K562 (cell line): Measurements from ENCODE around the gene SCN4B. TPM values are rescaled to one million over a fixed set of nuclear protein-coding genes. Genes with fewer than 3 reads are reported as not detected.

Experiments
- ATAC-seq: fragments of 200-7000 bp; cut with Tn5 transposase; 3 replicates; pipeline ENCODE4 v1.9.1; 2020; ENCODE audit warnings: moderate library complexity
- BruUV-seq: library from RNA; stranded (reverse); fragments of 400-500 nt; replicated peaks from 2 replicates; lab custom pipeline; 2021; lab: Mats Ljungman, UMichigan
- CTCF ChIA-PET: fragments of 300-600 bp; formaldehyde crosslinking; extraction: SDS; loops from one replicate; lab custom pipeline; 2021; ENCODE audit warnings: low intra/inter-chr PET ratio; lab: Yijun Ruan, JAX
- POLR2A ChIA-PET: fragments of 300-600, 350-650 bp; sonication (Branson Sonifier 250); formaldehyde crosslinking; extraction: SDS; loops from one replicate; lab custom pipeline; 2021; ENCODE audit warnings: antibody characterized with exemption, inconsistent platforms; lab: Yijun Ruan, JAX
- DNase-seq, 4 experiments: peaks; one replicate each; pipeline versions ENCODE4 v3.0.0 to v3.0.0-alpha.2; 2011 to 2018; ENCODE audit warnings: low spot score in 3 of 4, mixed read lengths in 3 of 4; ENCODE audit errors: extremely low read depth in 1 of 4
- FAIRE-seq: peaks from 2 replicates; lab custom pipeline; 2011; peaks lifted over from hg19 to GRCh38; lab: Jason Lieb, UNC
- H2AFZ ChIP-seq: 2 replicates; pipeline ENCODE4 v1.6.0; 2011; ENCODE audit warnings: low read depth, low read length, control low read depth, inconsistent platforms
- H3K27ac ChIP-seq: fragments of 200-600 bp; 3 replicates; pipeline ENCODE4 v1.8.0; 2011; ENCODE audit warnings: low read depth, mild to moderate bottlenecking, control low read depth, inconsistent platforms, low read length, moderate library complexity, mixed read lengths; ENCODE audit errors: extremely low read depth
- H3K27me3 ChIP-seq, 2 experiments: fragments of 300-600 bp in 1 of 2; 2 replicates in 1 of 2; 3 replicates in 1 of 2; pipeline versions ENCODE4 v1.6.0 to v1.8.0; 2011; ENCODE audit warnings: inconsistent platforms in 2 of 2, low read length in 2 of 2, mild to moderate bottlenecking in 1 of 2, mixed read lengths in 1 of 2, moderate library complexity in 1 of 2; ENCODE audit not compliant: control insufficient read depth in 2 of 2, insufficient read depth in 2 of 2
- H3K36me3 ChIP-seq: fragments of 300-600 bp; 3 replicates; pipeline ENCODE4 v1.8.0; 2011; ENCODE audit warnings: mild to moderate bottlenecking, low read length, inconsistent platforms; ENCODE audit not compliant: control insufficient read depth, insufficient read depth
- H3K4me1 ChIP-seq, 2 experiments: fragments of 200-600 bp in 1 of 2; replicated peaks in 1 of 2; 2 replicates in 1 of 2; 3 replicates in 1 of 2; pipeline versions ENCODE4 v1.5.1 to v1.8.0; 2011; ENCODE audit warnings: inconsistent platforms in 2 of 2, low read length in 2 of 2, mild to moderate bottlenecking in 1 of 2, mixed read lengths in 1 of 2, moderate library complexity in 1 of 2; ENCODE audit not compliant: control insufficient read depth in 2 of 2, insufficient read depth in 2 of 2
- H3K4me2 ChIP-seq: 2 replicates; pipeline ENCODE4 v1.6.1; 2011; ENCODE audit warnings: low read length, control low read depth, inconsistent platforms, mixed read lengths; ENCODE audit not compliant: insufficient read depth
- H3K4me3 ChIP-seq: fragments of 200-600 bp; sonication (generic), shearing (Covaris generic); 2 replicates; pipeline ENCODE4 v1.5.1; 2016; ENCODE audit warnings: control low read depth, inconsistent platforms
- H3K79me2 ChIP-seq: fragments of 200-600 bp; 3 replicates; pipeline ENCODE4 v1.8.0; 2011; ENCODE audit warnings: low read length, inconsistent platforms; ENCODE audit not compliant: control insufficient read depth, insufficient read depth
- H3K9ac ChIP-seq, 2 experiments: 2 replicates each; pipeline versions ENCODE4 v1.6.0 to v1.6.1; 2011; ENCODE audit warnings: low read depth in 2 of 2, low read length in 2 of 2, control low read depth in 1 of 2, inconsistent platforms in 1 of 2, mild to moderate bottlenecking in 1 of 2, mixed read lengths in 1 of 2; ENCODE audit not compliant: insufficient read depth in 1 of 2
- H3K9me1 ChIP-seq: one replicate; pipeline ENCODE4 v1.6.0; 2011; ENCODE audit warnings: inconsistent platforms, mild to moderate bottlenecking, low read length, moderate library complexity; ENCODE audit not compliant: control insufficient read depth, insufficient read depth
- H3K9me3 ChIP-seq: replicated peaks from 2 replicates; pipeline ENCODE4 v1.5.1; 2011; ENCODE audit warnings: low read depth, low read length, inconsistent platforms; ENCODE audit not compliant: control insufficient read depth, insufficient read depth
- H4K20me1 ChIP-seq: replicated peaks from 2 replicates; pipeline ENCODE4 v1.6.1; 2011; ENCODE audit warnings: low read length, inconsistent platforms, mixed read lengths; ENCODE audit not compliant: control insufficient read depth, insufficient read depth
- ARNT ChIP-seq, 2 experiments: fragments of 450-650 bp; IDR thresholded peaks; 2 replicates each; pipeline ENCODE4 v1.6.1; 2016; ENCODE audit warnings: mild to moderate bottlenecking in 1 of 2
- MCM3 ChIP-seq: fragments of 450-650 bp; IDR thresholded peaks from 2 replicates; pipeline ENCODE4 v1.6.1; 2016
- SOX6 ChIP-seq: fragments of 450-650 bp; IDR thresholded peaks from 2 replicates; pipeline ENCODE4 v1.6.1; 2014; ENCODE audit warnings: mild to moderate bottlenecking
- WGBS: fragments of 100-300 bp; shearing (Covaris generic); methylation state at CpG from one replicate; pipeline ENCODE4 v1.1.6; 2016; ENCODE audit warnings: low coverage, mixed read lengths; ENCODE audit not compliant: insufficient coverage; ENCODE audit errors: missing lambda C conversion rate; 5-methylcytosine and 5-hydroxymethylcytosine counted together
- in situ Hi-C: fragments of 300-500 bp; cut with MboI; formaldehyde crosslinking; loops from 4 replicates; pipeline ENCODE4 v1.15.0; 2018; ENCODE audit warnings: inconsistent platforms, mixed read lengths
- intact Hi-C: fragments of 100-400 bp; cut with micrococcal nuclease; formaldehyde crosslinking; loops from 2 replicates; pipeline ENCODE4 v1.14.2; 2022
- polyA plus RNA-seq, 8 experiments: library from polyadenylated mRNA; depleted of rRNA in 4 of 8; stranded (reverse) in 5 of 8; unstranded in 3 of 8; fragments of >200 nt; fragmentation: Nextera tagmentation in 2 of 8; fragmentation: Illumina TruSeq in 1 of 8; extraction: Ambion mirVana in 2 of 8; extraction: Trizol in 1 of 8; gene quantifications; 2 replicates each; pipeline versions ENCODE4 v1.2.1 to v1.2.3, GENCODE V29; 2011 to 2014; ENCODE audit warnings: inconsistent platforms in 1 of 8, missing spikeins in 1 of 8
- total RNA-seq, 7 experiments: library from RNA; depleted of rRNA in 6 of 7; stranded (reverse); fragments of >200 nt in 6 of 7; fragmentation: Illumina TruSeq in 2 of 7; extraction: Trizol in 2 of 7; gene quantifications; 2 replicates each; pipeline versions ENCODE4 v1.2.1 to v1.2.3, GENCODE V29; 2011 to 2021; ENCODE audit warnings: low replicate concordance in 1 of 7
- TF ChIP-seq, protein P1 (sequence below): sonication (generic); formaldehyde crosslinking; IDR thresholded peaks from 2 replicates; pipeline ENCODE4 v1.8.1; 2023; ENCODE audit warnings: mild to moderate bottlenecking, missing genetic modification reagents

The SCN4B gene
- total and polyA plus RNA-seq, 9 of the 15 experiments (the other 6 are each of a cell fraction or from before 2014, with no cell fraction given), result 0.03 TPM; not detected in 8

DNA sequence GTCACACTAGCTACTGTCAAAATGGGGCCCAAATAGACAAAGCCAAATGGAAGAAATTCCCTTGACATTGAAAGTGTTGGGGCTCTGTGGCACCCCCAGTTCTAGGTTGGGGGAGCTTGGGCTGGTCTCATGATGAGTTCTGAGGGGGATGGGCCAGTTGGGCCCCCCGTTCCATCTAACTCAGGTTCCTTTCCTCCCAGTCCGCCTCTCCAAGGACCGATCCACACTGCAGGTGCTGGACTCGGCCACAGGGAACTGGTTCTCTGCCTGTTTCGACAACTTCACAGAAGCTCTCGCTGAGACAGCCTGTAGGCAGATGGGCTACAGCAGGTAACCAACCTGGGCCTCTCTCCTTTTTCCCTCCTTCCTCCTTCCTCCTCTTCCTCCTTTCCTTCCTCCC is 48.1 kb downstream of the SCN4B start:
- no peak for ATAC-seq
- CTCF ChIA-PET, result no interaction called here
- no peaks in the 10 kb centered on the region for H3K36me3 ChIP-seq

More for the DNA sequence above, 48.1 kb downstream of the SCN4B start:
- no peak overlapping the region for H3K27ac ChIP-seq
- WGBS, result 92% methylated on average over 5 of the region's 6 CpGs
- peaks cover 12 to 42% of the 10 kb centered on the region in 2 experiments for H3K4me1 ChIP-seq
- H3K9me3 ChIP-seq, result no peaks in the 10 kb centered on the region
- peaks cover 9% of the 10 kb centered on the region; the same call in 2 of the 3 replicates for H3K79me2 ChIP-seq
- DNase-seq (no peak), FAIRE-seq (no peak)
- TF ChIP-seq, protein P1, sequence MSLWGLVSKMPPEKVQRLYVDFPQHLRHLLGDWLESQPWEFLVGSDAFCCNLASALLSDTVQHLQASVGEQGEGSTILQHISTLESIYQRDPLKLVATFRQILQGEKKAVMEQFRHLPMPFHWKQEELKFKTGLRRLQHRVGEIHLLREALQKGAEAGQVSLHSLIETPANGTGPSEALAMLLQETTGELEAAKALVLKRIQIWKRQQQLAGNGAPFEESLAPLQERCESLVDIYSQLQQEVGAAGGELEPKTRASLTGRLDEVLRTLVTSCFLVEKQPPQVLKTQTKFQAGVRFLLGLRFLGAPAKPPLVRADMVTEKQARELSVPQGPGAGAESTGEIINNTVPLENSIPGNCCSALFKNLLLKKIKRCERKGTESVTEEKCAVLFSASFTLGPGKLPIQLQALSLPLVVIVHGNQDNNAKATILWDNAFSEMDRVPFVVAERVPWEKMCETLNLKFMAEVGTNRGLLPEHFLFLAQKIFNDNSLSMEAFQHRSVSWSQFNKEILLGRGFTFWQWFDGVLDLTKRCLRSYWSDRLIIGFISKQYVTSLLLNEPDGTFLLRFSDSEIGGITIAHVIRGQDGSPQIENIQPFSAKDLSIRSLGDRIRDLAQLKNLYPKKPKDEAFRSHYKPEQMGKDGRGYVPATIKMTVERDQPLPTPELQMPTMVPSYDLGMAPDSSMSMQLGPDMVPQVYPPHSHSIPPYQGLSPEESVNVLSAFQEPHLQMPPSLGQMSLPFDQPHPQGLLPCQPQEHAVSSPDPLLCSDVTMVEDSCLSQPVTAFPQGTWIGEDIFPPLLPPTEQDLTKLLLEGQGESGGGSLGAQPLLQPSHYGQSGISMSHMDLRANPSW, result no peak
- TF ChIP-seq MCM3 (no peak), SOX6 (no peak), ARNT (IDR thresholded peaks at IDR 0.05) (no peak)
- H3K9me1 ChIP-seq, result no peaks in the 10 kb centered on the region
- in situ Hi-C loops (no loop called here), intact Hi-C loops (no loop called here)
- no peaks in the 10 kb centered on the region for H3K27me3 ChIP-seq
- H3K4me2 ChIP-seq, result peak overlapping the region; percentile 99; the same call in 1 of the 2 replicates
- H3K4me3 ChIP-seq, result no peak overlapping the region
- POLR2A ChIA-PET, result interaction anchor here (0.6 to 2.5 kb wide), 4 partner anchors 7 to 344 kb away, joined by 3 to 9 read pairs (median 4); no protein-coding TSS in a partner anchor
- H4K20me1 ChIP-seq, result no peaks in the 10 kb centered on the region
- BruUV-seq, result no TSS peak
- H3K9ac ChIP-seq, result no peak overlapping the region
- H2AFZ ChIP-seq, result no peak overlapping the region
